SKM-1 treated with dmso at 0.1 percent for 144 hours (cell line): ENCODE data around the gene HP1BP3.

Source experiments
- DNase-seq: peaks from one replicate; lab custom pipeline; 2025; ENCODE audit not compliant: unreplicated experiment; lab: John Stamatoyannopoulos, UW

Gene HP1BP3

GRCh38 chr1:20771780-20772179 lies 15.3 kb downstream of the HP1BP3 start:
- DNase-seq = no peak

- no peak for DNase-seq
Measured at GRCh38 chr1:20770314-20771087, 16.6 kb downstream of the HP1BP3 start.

GRCh38 chr1:20767271-20767670 lies 19.8 kb downstream of the HP1BP3 start:
- no peak for DNase-seq

- DNase-seq = no peak
Measured at GRCh38 chr1:20763417-20763816, 23.7 kb downstream of the HP1BP3 start.

GRCh38 chr1:20760322-20760721 lies 26.8 kb downstream of the HP1BP3 start:
- DNase-seq = no peak

GRCh38 chr1:20753589-20753988 lies 33.5 kb downstream of the HP1BP3 start:
- no peak for DNase-seq

GRCh38 chr1:20751462-20751990 lies 35.6 kb downstream of the HP1BP3 start:
- DNase-seq = no peak

GRCh38 chr1:20742671-20743070 lies 44.4 kb downstream of the HP1BP3 start:
- DNase-seq = no peak

- DNase-seq = no peak
Measured at GRCh38 chr1:20740781-20741180, 46.3 kb downstream of the HP1BP3 start.

- DNase-seq = no peak
Measured at GRCh38 chr1:20739225-20739624, 47.9 kb downstream of the HP1BP3 start.

GRCh38 chr1:20735581-20736111 lies 51.5 kb downstream of the HP1BP3 start:
- DNase-seq = no peak

- no peak for DNase-seq
Measured at GRCh38 chr1:20733360-20733975, 53.6 kb downstream of the HP1BP3 start.

- no peak for DNase-seq
Measured at GRCh38 chr1:20732588-20733359, 54.3 kb downstream of the HP1BP3 start, which contains the start of gene SH2D5. TSS of gene SH2D5 (minus strand) at chr1:20732703. CDS start at chr1:20728044, 4,659 bp downstream.

- DNase-seq = no peak
Measured at GRCh38 chr1:20732071-20732587, 55.0 kb downstream of the HP1BP3 start.

GRCh38 chr1:20731057-20731991 lies 55.8 kb downstream of the HP1BP3 start:
- no peak for DNase-seq

GRCh38 chr1:20730690-20731056 lies 56.4 kb downstream of the HP1BP3 start:
- DNase-seq = no peak

- no peak for DNase-seq
Measured at GRCh38 chr1:20729990-20730689, 57.0 kb downstream of the HP1BP3 start.

GRCh38 chr1:20729155-20729931 lies 57.8 kb downstream of the HP1BP3 start:
- DNase-seq = no peak
